ENCODE results near the gene SHF.
A peak's percentile ranks its signal among the peaks of the same experiment; 100 is the strongest.

Gene SHF

GRCh38 chr15:45118131-45118588 lies 69.6 kb downstream of the SHF start:
- TF ChIP-seq CTCF (conservative IDR thresholded peaks at IDR 0.05; ENCODE audit: low read depth, low read length) = peak; percentile 98
- H3K4me1 ChIP-seq (ENCODE audit: low read depth, poor library complexity, severe bottlenecking) = no peaks in the 10 kb centered on the region
- H3K27me3 ChIP-seq (ENCODE audit: insufficient read depth, low read depth) = peaks cover 21% of the 10 kb centered on the region
- H3K79me2 ChIP-seq (ENCODE audit: insufficient read depth, low read depth) = no peaks in the 10 kb centered on the region
- H3K36me3 ChIP-seq (ENCODE audit: insufficient read depth) = no peaks in the 10 kb centered on the region
- no peaks in the 10 kb centered on the region for H4K20me1 ChIP-seq (ENCODE audit: insufficient read depth)
- no peak overlapping the region for H3K9ac ChIP-seq
- peak overlapping the region; percentile 66; the same call in 1 of the 2 replicates for H2AFZ ChIP-seq (ENCODE audit: low read depth)
- peak overlapping the region; percentile 39; the same call in 1 of the 2 replicates for H3K4me2 ChIP-seq
- no peak overlapping the region for H3K4me3 ChIP-seq (IDR thresholded peaks at IDR 0.05; ENCODE audit: insufficient read depth, low read depth, low read length)
- no peak overlapping the region for H3K27ac ChIP-seq

GRCh38 chr15:45117308-45118130 lies 70.2 kb downstream of the SHF start:
- Histone ChIP-seq H3K27me3 (ENCODE audit: insufficient read depth, low read depth) (peaks cover 25% of the 10 kb centered on the region), H4K20me1 (ENCODE audit: insufficient read depth) (no peaks in the 10 kb centered on the region), H3K4me3 (IDR thresholded peaks at IDR 0.05; ENCODE audit: insufficient read depth, low read depth, low read length) (no peak overlapping the region), H3K79me2 (ENCODE audit: insufficient read depth, low read depth) (no peaks in the 10 kb centered on the region), H3K27ac (no peak overlapping the region), H3K4me2 (peak overlapping the region; percentile 39; the same call in 1 of the 2 replicates), H2AFZ (ENCODE audit: low read depth) (peak overlapping the region; percentile 66; the same call in 1 of the 2 replicates), H3K9ac (no peak overlapping the region), H3K36me3 (ENCODE audit: insufficient read depth) (no peaks in the 10 kb centered on the region), H3K4me1 (ENCODE audit: low read depth, poor library complexity, severe bottlenecking) (no peaks in the 10 kb centered on the region)
- no peak for TF ChIP-seq CTCF (conservative IDR thresholded peaks at IDR 0.05; ENCODE audit: low read depth, low read length)

Measured in KMS-11 (cell line).